ENCODE data around the gene PMEPA1. TPM values are rescaled to one million over a fixed set of nuclear protein-coding genes. Genes with fewer than 3 reads are reported as not detected.

PMEPA1 gene
- total RNA-seq, 1 donor = 23.5 TPM

GRCh38 chr20:57704245-57704644 lies 5.6 kb downstream of the PMEPA1 start:
- Histone ChIP-seq H3K79me2 (ENCODE audit: insufficient read depth, low read length) (peaks cover 77% of the 10 kb centered on the region), H3K27me3 (ENCODE audit: insufficient read depth, low read length) (no peaks in the 10 kb centered on the region), H3K27ac (ENCODE audit: low read depth, low read length) (no peak overlapping the region), H3K9me3 (ENCODE audit: low read depth, low read length) (no peaks in the 10 kb centered on the region), H4K20me1 (ENCODE audit: insufficient read depth, low read length) (peaks cover 64% of the 10 kb centered on the region), H3K4me3 (ENCODE audit: insufficient read depth, low read length) (no peak overlapping the region), H3K4me2 (ENCODE audit: insufficient read depth, low read length) (no peak overlapping the region), H3K4me1 (ENCODE audit: insufficient read depth, low read length) (peaks cover 9% of the 10 kb centered on the region), H2AFZ (ENCODE audit: low read length) (no peak overlapping the region), H3K36me3 (ENCODE audit: insufficient read depth, low read length) (no peaks in the 10 kb centered on the region)
- no peak for TF ChIP-seq CTCF (IDR thresholded peaks at IDR 0.05; ENCODE audit: extremely low read depth, low read depth, low read length)
- no peak for DNase-seq (ENCODE audit: insufficient read length, low spot score, missing footprints)

GRCh38 chr20:57703013-57703412 lies 6.8 kb downstream of the PMEPA1 start:
- Histone ChIP-seq H3K4me2 (ENCODE audit: insufficient read depth, low read length) (no peak overlapping the region), H3K4me1 (ENCODE audit: insufficient read depth, low read length) (peaks cover 14% of the 10 kb centered on the region), H3K27ac (ENCODE audit: low read depth, low read length) (no peak overlapping the region)

GRCh38 chr20:57702521-57702920 lies 7.3 kb downstream of the PMEPA1 start:
- DNase-seq (ENCODE audit: insufficient read length, low spot score, missing footprints) = no peak
- peaks cover 17% of the 10 kb centered on the region for H3K4me1 ChIP-seq (ENCODE audit: insufficient read depth, low read length)
- TF ChIP-seq CTCF (IDR thresholded peaks at IDR 0.05; ENCODE audit: extremely low read depth, low read depth, low read length) = no peak
- peaks cover 67% of the 10 kb centered on the region for H3K79me2 ChIP-seq (ENCODE audit: insufficient read depth, low read length)
- H3K27me3 ChIP-seq (ENCODE audit: insufficient read depth, low read length) = no peaks in the 10 kb centered on the region
- H3K36me3 ChIP-seq (ENCODE audit: insufficient read depth, low read length) = no peaks in the 10 kb centered on the region
- H3K9me3 ChIP-seq (ENCODE audit: low read depth, low read length) = no peaks in the 10 kb centered on the region
- H3K4me2 ChIP-seq (ENCODE audit: insufficient read depth, low read length) = no peak overlapping the region
- H3K27ac ChIP-seq (ENCODE audit: low read depth, low read length) = no peak overlapping the region
- no peak overlapping the region for H2AFZ ChIP-seq (ENCODE audit: low read length)
- peaks cover 56% of the 10 kb centered on the region for H4K20me1 ChIP-seq (ENCODE audit: insufficient read depth, low read length)
- H3K4me3 ChIP-seq (ENCODE audit: insufficient read depth, low read length) = no peak overlapping the region

More at GRCh38 chr20:57703013-57703412, 6.8 kb downstream of the PMEPA1 start:
- no peak overlapping the region for H2AFZ ChIP-seq (ENCODE audit: low read length)
- no peaks in the 10 kb centered on the region for H3K27me3 ChIP-seq (ENCODE audit: insufficient read depth, low read length)
- no peaks in the 10 kb centered on the region for H3K9me3 ChIP-seq (ENCODE audit: low read depth, low read length)
- no peak for TF ChIP-seq CTCF (IDR thresholded peaks at IDR 0.05; ENCODE audit: extremely low read depth, low read depth, low read length)
- peaks cover 69% of the 10 kb centered on the region for H3K79me2 ChIP-seq (ENCODE audit: insufficient read depth, low read length)
- no peak for DNase-seq (ENCODE audit: insufficient read length, low spot score, missing footprints)
- H3K4me3 ChIP-seq (ENCODE audit: insufficient read depth, low read length) = no peak overlapping the region
- peaks cover 61% of the 10 kb centered on the region for H4K20me1 ChIP-seq (ENCODE audit: insufficient read depth, low read length)
- no peaks in the 10 kb centered on the region for H3K36me3 ChIP-seq (ENCODE audit: insufficient read depth, low read length)

GRCh38 chr20:57702091-57702490 lies 7.7 kb downstream of the PMEPA1 start:
- Histone ChIP-seq H3K4me1 (ENCODE audit: insufficient read depth, low read length) (peaks cover 19% of the 10 kb centered on the region), H3K4me2 (ENCODE audit: insufficient read depth, low read length) (no peak overlapping the region), H4K20me1 (ENCODE audit: insufficient read depth, low read length) (peaks cover 54% of the 10 kb centered on the region), H3K36me3 (ENCODE audit: insufficient read depth, low read length) (no peaks in the 10 kb centered on the region), H3K4me3 (ENCODE audit: insufficient read depth, low read length) (no peak overlapping the region), H3K27me3 (ENCODE audit: insufficient read depth, low read length) (no peaks in the 10 kb centered on the region), H3K27ac (ENCODE audit: low read depth, low read length) (no peak overlapping the region), H3K9me3 (ENCODE audit: low read depth, low read length) (no peaks in the 10 kb centered on the region), H2AFZ (ENCODE audit: low read length) (no peak overlapping the region), H3K79me2 (ENCODE audit: insufficient read depth, low read length) (peaks cover 68% of the 10 kb centered on the region)
- TF ChIP-seq CTCF (IDR thresholded peaks at IDR 0.05; ENCODE audit: extremely low read depth, low read depth, low read length) = no peak
- DNase-seq (ENCODE audit: insufficient read length, low spot score, missing footprints) = no peak
